ENCODE measurements around the gene CCNT1.

CCNT1 gene

GRCh38 chr12:48640854-48641253 is 75.7 kb downstream of the CCNT1 start:
- no peak for DNase-seq (ENCODE audit: low read depth)

GRCh38 chr12:48640428-48640827 is 76.1 kb downstream of the CCNT1 start:
- DNase-seq (ENCODE audit: low read depth): no peak
